T1000 (cell line): ENCODE data around the gene L3MBTL1.
"Not testable (repeated sequence)": the region's sequence is repeated elsewhere in the genome, so short reads cannot be mapped to it uniquely, and the experiment has no call there.

Experiments used
- DNase-seq: peaks from one replicate; lab custom pipeline; 2025; ENCODE audit warnings: mixed read lengths; lab: John Stamatoyannopoulos, UW

The L3MBTL1 gene

GRCh38 chr20:43507150-43508080 lies at the start of gene L3MBTL1:
Gene L3MBTL1 (plus strand): TSS chr20:43507697. CDS start chr20:43513504, 5,807 bp downstream.
- DNase-seq: no peak

GRCh38 chr20:43458422-43458924 lies 49.0 kb upstream of the L3MBTL1 start:
- DNase-seq: no peak

GRCh38 chr20:43459022-43459942 lies 48.2 kb upstream of the L3MBTL1 start:
- DNase-seq: no peak

DNA sequence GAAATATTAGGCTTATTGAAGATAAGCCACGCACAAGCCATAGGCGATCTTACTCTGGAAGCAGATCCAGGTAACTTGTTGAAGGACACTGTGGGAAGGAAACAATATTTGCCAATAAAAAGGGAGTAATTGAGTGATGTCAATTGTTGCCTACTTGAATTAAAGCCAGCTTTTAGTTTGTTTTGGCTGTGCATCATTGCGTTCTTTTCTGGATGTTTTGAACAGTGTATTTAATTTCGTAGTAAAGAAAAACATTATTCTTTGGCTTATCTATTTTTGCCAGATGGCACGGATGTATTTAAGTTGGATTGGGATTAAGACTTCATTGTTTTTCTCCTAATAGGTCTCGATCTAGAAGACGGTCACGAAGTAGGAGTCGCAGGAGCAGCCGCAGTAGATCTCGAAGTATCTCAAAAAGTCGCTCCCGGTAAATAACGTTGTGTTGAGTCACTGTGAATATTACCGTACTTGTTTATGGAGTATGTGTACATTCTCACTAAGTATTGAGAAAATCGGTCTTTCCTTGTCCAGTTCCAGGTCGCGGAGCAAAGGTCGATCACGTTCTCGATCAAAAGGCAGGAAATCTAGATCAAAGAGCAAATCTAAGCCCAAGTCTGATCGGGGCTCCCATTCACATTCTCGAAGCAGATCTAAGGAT lies 47.2 kb upstream of the L3MBTL1 start:
- no peak for DNase-seq

DNA sequence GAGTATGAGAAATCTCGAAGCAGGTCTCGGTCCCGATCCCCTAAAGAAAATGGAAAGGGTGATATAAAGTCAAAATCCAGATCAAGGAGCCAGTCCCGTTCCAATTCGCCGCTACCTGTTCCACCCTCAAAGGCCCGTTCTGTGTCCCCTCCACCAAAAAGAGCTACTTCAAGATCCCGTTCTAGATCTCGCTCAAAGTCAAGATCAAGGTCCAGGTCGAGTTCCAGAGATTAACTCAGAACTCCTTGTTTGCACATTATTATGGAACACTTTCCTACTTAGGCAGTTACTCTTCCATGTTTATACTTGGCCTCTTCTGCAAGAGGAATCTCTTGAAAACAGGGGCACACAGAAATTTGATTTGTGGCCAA lies 46.7 kb upstream of the L3MBTL1 start:
- no peak for DNase-seq

- DNase-seq: no peak
These were observed 45.4 kb upstream of the L3MBTL1 start for GRCh38 chr20:43461894-43462659.

DNA sequence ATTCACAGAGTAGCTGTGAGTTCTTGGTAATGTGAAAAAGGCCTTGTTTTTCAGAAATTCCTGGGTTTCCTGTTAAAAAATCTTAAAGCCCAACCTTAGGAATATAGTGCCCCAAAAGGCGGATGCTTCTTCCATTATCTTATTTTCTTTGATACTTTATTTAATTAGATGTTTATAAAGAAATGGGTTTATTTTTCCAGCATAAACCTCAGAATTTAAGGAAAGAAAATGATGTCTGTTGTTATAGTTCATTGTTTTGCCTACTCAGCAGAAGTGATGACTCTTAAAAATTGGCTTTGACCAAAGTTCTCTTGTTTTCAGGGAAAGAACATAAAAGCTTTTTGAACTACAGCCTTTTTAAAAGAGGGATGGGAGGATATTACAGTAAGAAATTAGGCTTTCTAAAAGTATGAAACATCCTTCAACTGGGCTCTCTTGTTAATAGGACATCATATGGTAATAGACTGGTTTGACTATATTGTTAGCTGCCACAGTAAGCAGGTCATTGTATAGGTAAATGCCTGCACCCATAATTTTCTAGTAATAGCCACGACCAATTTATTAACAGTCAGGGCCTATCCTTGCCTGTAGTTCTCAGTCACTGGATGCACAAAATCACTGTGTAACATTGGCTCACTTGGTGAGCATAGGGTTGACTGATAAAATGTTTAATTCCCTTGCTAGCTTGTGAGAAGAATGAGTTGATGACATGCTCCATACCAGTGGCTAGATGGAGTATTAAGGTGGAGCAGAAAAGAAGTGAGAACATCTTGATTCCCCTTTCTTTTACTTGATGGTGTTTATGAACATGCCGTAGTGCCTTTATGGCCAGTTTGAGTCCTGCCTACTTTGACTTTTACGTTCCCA lies 44.6 kb upstream of the L3MBTL1 start:
- DNase-seq: no peak

DNA sequence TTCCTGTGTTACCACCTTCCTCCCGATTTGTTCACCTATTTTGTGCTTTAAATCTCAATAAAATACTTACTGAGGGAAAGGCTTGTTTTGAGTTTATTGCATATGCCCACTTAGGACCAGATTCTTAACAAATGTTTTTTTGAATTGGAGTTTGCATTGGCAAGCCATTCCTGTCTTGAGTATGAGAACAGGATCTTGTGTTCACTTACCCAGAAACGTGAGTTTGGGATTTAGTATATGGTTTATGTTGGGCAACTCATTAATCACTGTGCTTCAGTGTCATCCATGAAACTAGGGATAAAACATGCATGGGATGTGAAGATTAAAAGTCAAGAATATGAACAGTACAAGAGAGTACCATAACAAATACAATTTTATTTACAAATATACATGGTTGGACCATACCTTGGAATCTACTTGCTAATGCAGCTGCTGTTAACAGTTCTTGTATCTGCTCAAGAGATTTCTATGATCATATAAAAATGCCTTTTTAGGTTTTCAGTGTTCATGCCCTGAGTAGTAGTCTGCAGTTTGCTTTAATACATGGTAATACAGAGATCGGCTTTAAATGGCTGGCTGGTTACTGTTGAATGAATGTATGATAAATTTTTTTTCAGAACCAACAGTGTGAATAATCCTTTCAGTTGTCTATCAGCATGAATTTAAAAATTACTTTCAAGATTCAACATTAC lies 43.8 kb upstream of the L3MBTL1 start:
- DNase-seq: no peak

GRCh38 chr20:43464219-43464790 lies 43.2 kb upstream of the L3MBTL1 start:
- DNase-seq: no peak

- DNase-seq: no peak
These were observed 41.9 kb upstream of the L3MBTL1 start for GRCh38 chr20:43465625-43465943.

DNA sequence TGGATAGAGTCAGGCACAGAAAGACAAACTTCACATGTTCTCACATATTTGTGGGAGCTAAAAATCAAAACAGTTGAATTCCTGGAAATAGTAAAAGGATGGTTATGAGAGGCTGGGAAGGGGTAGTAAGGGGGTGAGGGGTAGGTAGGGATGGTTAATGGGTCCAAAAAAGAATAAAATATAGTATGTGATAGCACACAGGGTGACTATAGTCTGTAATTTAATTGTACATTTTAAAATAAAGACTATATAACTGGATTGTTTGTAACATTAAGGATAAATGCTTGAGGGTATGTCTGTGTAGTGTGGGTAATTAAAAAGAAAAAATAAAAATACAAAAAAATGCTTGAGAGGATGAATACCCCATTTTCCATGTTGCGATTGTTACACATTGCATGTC lies 39.9 kb upstream of the L3MBTL1 start:
- DNase-seq: no peak

- no peak for DNase-seq
These were observed 34.7 kb upstream of the L3MBTL1 start for GRCh38 chr20:43472671-43473380.

DNA sequence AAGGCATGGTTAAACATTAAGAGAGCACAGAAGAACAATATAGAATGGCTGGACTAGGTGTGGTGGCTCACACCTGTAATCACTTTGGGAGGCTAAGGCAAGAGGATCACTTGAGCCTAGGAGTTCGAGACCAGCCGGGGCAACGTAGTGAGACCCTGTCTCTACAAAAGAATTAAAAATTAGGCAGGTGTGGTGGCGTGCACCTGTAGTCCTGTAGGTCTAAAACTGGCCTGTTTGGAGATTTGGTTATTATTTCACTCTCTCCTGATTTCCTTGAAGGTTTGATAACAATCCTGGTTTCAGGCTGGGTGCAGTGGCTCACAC lies 34.2 kb upstream of the L3MBTL1 start:
- no peak for DNase-seq

GRCh38 chr20:43477193-43477592 lies 30.3 kb upstream of the L3MBTL1 start:
- DNase-seq: no peak

DNA sequence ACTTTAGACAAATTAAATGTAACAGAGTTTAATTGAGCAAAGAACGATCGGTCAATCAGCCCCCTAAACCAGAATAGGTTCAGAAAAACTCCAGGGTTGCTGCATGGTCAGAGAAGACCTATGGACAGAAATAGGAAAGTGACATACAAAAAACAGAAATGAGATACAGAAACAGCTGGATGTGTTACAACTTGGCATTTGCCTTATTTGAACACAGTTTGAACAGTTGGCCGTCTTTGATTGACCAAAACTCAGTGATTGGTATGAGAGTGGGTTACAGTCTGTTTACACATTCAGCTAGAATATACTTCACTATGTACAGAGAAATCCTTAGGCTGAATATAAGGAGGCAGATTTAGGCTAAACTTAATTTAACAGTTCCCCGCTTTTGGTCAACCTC lies 29.9 kb upstream of the L3MBTL1 start:
- DNase-seq: no peak

GRCh38 chr20:43490038-43490437 lies 17.5 kb upstream of the L3MBTL1 start:
- no peak for DNase-seq

- no peak for DNase-seq
These were observed 15.4 kb upstream of the L3MBTL1 start for GRCh38 chr20:43492101-43492500.

DNA sequence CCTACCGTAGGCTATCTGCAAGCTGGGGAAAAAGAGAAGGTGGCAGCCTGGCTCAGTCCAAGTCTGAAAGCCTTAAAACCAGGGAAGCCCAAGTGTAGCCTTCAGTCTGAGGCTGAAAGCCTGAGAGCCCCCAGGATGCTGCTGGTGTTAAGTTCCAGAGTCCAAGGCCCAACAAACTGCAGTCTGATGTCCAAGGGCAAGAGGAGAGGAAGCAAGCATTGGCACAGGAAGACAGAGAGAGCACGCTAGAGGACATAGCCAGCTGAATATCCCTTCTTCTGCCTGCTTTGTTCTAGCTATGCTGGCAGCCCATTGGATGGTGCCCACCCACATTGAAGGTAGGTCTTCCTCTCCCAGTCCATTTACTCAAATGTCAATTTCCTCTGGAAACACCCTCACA lies 12.1 kb upstream of the L3MBTL1 start:
- no peak for DNase-seq

DNA sequence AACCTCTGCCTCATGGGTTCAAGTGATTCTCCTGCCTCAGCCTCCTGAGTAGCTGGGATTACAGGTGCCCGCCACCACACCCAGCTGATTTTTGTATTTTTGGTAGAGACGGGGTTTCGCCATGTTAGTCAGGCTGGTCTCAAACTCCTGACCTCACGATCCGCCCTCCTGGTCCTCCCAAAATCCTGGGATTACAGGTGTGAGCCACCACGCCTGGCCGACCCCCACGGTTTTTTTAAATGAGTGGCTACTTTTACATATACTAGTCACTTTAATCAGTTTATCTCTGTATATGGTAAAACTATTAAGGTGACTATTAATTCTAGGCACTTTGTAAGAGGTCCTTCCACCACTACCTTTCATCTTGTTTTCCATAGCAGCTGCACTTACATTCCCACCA lies 5.5 kb upstream of the L3MBTL1 start:
- DNase-seq: not testable (repeated sequence)
